A549 (cell line): ENCODE measurements around the gene BRD8. TPM values are rescaled to one million over a fixed set of nuclear protein-coding genes. Genes with fewer than 3 reads are reported as not detected.

Experiments used
- ATAC-seq, 2 experiments: fragments of 200-7000 bp in 1 of 2; fragments of >200 bp in 1 of 2; cut with Nextera tagmentation in 1 of 2; cut with Tn5 transposase in 1 of 2; 3 replicates each; pipeline versions ENCODE4 v1.8.0 to v1.9.1; 2018 to 2020; ENCODE audit warnings: mild to moderate bottlenecking in 1 of 2, moderate library complexity in 1 of 2
- CTCF ChIA-PET: fragments of 300-600 bp; sonication (Branson Sonifier 250); formaldehyde crosslinking; extraction: SDS; loops from one replicate; lab custom pipeline; 2021; ENCODE audit warnings: antibody characterized with exemption, inconsistent platforms; lab: Yijun Ruan, JAX
- POLR2A ChIA-PET: fragments of 350-600 bp; formaldehyde crosslinking; extraction: SDS; loops from one replicate; lab custom pipeline; 2021; ENCODE audit warnings: antibody characterized with exemption, inconsistent platforms; lab: Yijun Ruan, JAX
- DNase-seq, 2 experiments: peaks; one replicate each; pipeline versions ENCODE4 v3.0.0 to v3.0.0-alpha.2; 2011 to 2016; ENCODE audit warnings: low read depth in 1 of 2, low spot score in 1 of 2
- FAIRE-seq: peaks from 2 replicates; lab custom pipeline; 2011; peaks lifted over from hg19 to GRCh38; lab: Jason Lieb, UNC
- H3K27ac ChIP-seq, 2 experiments: fragments of >200 bp; sonication (Bioruptor Twin); formaldehyde crosslinking; 3 replicates each; pipeline ENCODE4 v1.5.1; 2016 to 2017
- H3K4me1 ChIP-seq: fragments of >200 bp; sonication (Bioruptor Twin); formaldehyde crosslinking; 3 replicates; pipeline ENCODE4 v1.6.1; 2016
- H3K4me2 ChIP-seq: fragments of >200 bp; sonication (Bioruptor Twin); formaldehyde crosslinking; 3 replicates; pipeline ENCODE4 v1.6.1; 2016
- H3K4me3 ChIP-seq: fragments of >200 bp; sonication (Bioruptor Twin); formaldehyde crosslinking; 3 replicates; pipeline ENCODE4 v1.5.1; 2016
- H3K9me3 ChIP-seq: fragments of >200 bp; sonication (Bioruptor Twin); formaldehyde crosslinking; 3 replicates; pipeline ENCODE4 v1.6.1; 2016
- BHLHE40 ChIP-seq: IDR thresholded peaks from 2 replicates; pipeline ENCODE4 v1.6.1; 2012; ENCODE audit warnings: low read depth, low read length, inconsistent platforms
- CBX8 ChIP-seq: fragments of 200-600 bp; sonication (generic); IDR thresholded peaks from 2 replicates; pipeline ENCODE4 v1.6.1; 2016
- CHD2 ChIP-seq: fragments of 150-350 bp; IDR thresholded peaks from 2 replicates; pipeline ENCODE4 v1.6.1; 2014; ENCODE audit warnings: low read length; ENCODE audit not compliant: partially characterized antibody
- CHD4 ChIP-seq: fragments of 200-600 bp; sonication (generic); IDR thresholded peaks from 2 replicates; pipeline ENCODE4 v1.6.1; 2016; ENCODE audit warnings: antibody characterized with exemption, mild to moderate bottlenecking, borderline replicate concordance
- EHF ChIP-seq: fragments of 250-450 bp; sonication (Bioruptor Pico); IDR thresholded peaks from 2 replicates; pipeline ENCODE4 v1.5.0; 2020; ENCODE audit warnings: mild to moderate bottlenecking
- EHMT2 ChIP-seq: fragments of 200-600 bp; sonication (generic); IDR thresholded peaks from 2 replicates; pipeline ENCODE4 v1.6.1; 2016; ENCODE audit warnings: antibody characterized with exemption, low read depth, mild to moderate bottlenecking, moderate library complexity
- FOSB ChIP-seq: fragments of 250-450 bp; sonication (Bioruptor Pico); IDR thresholded peaks from 2 replicates; pipeline ENCODE4 v1.5.0; 2020; ENCODE audit warnings: mild to moderate bottlenecking, moderate library complexity
- HES2 ChIP-seq: fragments of >200 bp; sonication (Bioruptor Twin); formaldehyde crosslinking; IDR thresholded peaks from 2 replicates; pipeline ENCODE4 v1.6.1; 2016
- HOXA7 ChIP-seq: fragments of 250-450 bp; sonication (Bioruptor Pico); IDR thresholded peaks from 2 replicates; pipeline ENCODE4 v1.5.0; 2020; ENCODE audit warnings: mild to moderate bottlenecking, moderate library complexity
- HOXB13 ChIP-seq: fragments of 250-450 bp; sonication (Bioruptor Pico); IDR thresholded peaks from 2 replicates; pipeline ENCODE4 v1.5.0; 2020; ENCODE audit warnings: low read depth, mild to moderate bottlenecking, moderate library complexity
- KDM1A ChIP-seq: fragments of 200-600 bp; sonication (generic); IDR thresholded peaks from 2 replicates; pipeline ENCODE4 v1.6.1; 2016; ENCODE audit warnings: low read depth, mild to moderate bottlenecking
- KDM5A ChIP-seq: fragments of 200-600 bp; sonication (generic); IDR thresholded peaks from 2 replicates; pipeline ENCODE4 v1.6.1; 2016; ENCODE audit warnings: antibody characterized with exemption, mild to moderate bottlenecking
- MAX ChIP-seq: IDR thresholded peaks from 2 replicates; pipeline ENCODE4 v1.6.1; 2012
- MYC ChIP-seq: IDR thresholded peaks from 2 replicates; pipeline ENCODE4 v1.6.1; 2012; ENCODE audit warnings: mild to moderate bottlenecking, inconsistent platforms, low read length, improper control_type of control experiment, borderline replicate concordance
- NFE2L2 ChIP-seq: fragments of 150-350 bp; conservative IDR thresholded peaks from 2 replicates; pipeline ENCODE4 v1.6.1; 2014; ENCODE audit warnings: low read length
- NPAS2 ChIP-seq: fragments of 250-450 bp; sonication (Bioruptor Pico); IDR thresholded peaks from 2 replicates; pipeline ENCODE4 v1.8.0; 2022; ENCODE audit warnings: mild to moderate bottlenecking, moderate library complexity, borderline replicate concordance
- PHF8 ChIP-seq: fragments of 200-600 bp; sonication (generic); IDR thresholded peaks from 2 replicates; pipeline ENCODE4 v1.6.1; 2016; ENCODE audit warnings: low read depth, mild to moderate bottlenecking, antibody characterized with exemption, moderate library complexity, borderline replicate concordance
- POLR2AphosphoS2 ChIP-seq: conservative IDR thresholded peaks from 2 replicates; pipeline ENCODE4 v1.6.1; 2012; ENCODE audit warnings: low read length, improper control_type of control experiment, inconsistent platforms
- RAD21 ChIP-seq, 2 experiments: fragments of >200 bp in 1 of 2; sonication (Bioruptor Twin) in 1 of 2; formaldehyde crosslinking in 1 of 2; IDR thresholded peaks in 1 of 2; conservative IDR thresholded peaks in 1 of 2; 2 replicates in 1 of 2; 3 replicates in 1 of 2; pipeline ENCODE4 v1.6.1; 2012 to 2018; ENCODE audit warnings: inconsistent platforms in 1 of 2
- RARB ChIP-seq: fragments of 250-450 bp; sonication (Bioruptor Pico); IDR thresholded peaks from 2 replicates; pipeline ENCODE4 v1.8.0; 2021; ENCODE audit warnings: mild to moderate bottlenecking, moderate library complexity
- RCOR1 ChIP-seq: fragments of 150-350 bp; IDR thresholded peaks from 2 replicates; pipeline ENCODE4 v1.6.1; 2014; ENCODE audit warnings: antibody characterized with exemption, low read length, low read depth
- REST ChIP-seq: fragments of 200-600 bp; sonication (generic); IDR thresholded peaks from 2 replicates; pipeline ENCODE4 v1.6.1; 2016; ENCODE audit warnings: antibody characterized with exemption, mild to moderate bottlenecking, moderate library complexity
- SREBF2 ChIP-seq: fragments of 450-650 bp; IDR thresholded peaks from 2 replicates; pipeline ENCODE4 v1.6.1; 2014; ENCODE audit warnings: mild to moderate bottlenecking, moderate library complexity
- TP53 ChIP-seq: fragments of 250-450 bp; sonication (Bioruptor Pico); IDR thresholded peaks from 2 replicates; pipeline ENCODE4 v1.5.0; 2021; ENCODE audit warnings: mild to moderate bottlenecking, moderate library complexity
- ZC3H11A ChIP-seq: fragments of 450-650 bp; IDR thresholded peaks from 2 replicates; pipeline ENCODE4 v1.6.1; 2014; ENCODE audit warnings: antibody characterized with exemption, mild to moderate bottlenecking
- ZSCAN20 ChIP-seq: fragments of 250-450 bp; sonication (Bioruptor Pico); IDR thresholded peaks from 2 replicates; pipeline ENCODE4 v1.8.0; 2022; ENCODE audit warnings: mild to moderate bottlenecking, moderate library complexity
- WGBS: methylation state at CpG from one replicate; pipeline ENCODE4 v1.1.6; 2017; ENCODE audit errors: missing lambda C conversion rate; 5-methylcytosine and 5-hydroxymethylcytosine counted together
- polyA plus RNA-seq, 4 experiments: library from polyadenylated mRNA; depleted of rRNA in 3 of 4; stranded (reverse); fragments of >200 nt; fragmentation: RNase III in 1 of 4; extraction: RNeasy Plus Mini Kit Qiagen cat#74134 plus additional on column Dnase treatment in 1 of 4; gene quantifications; 2 replicates in 3 of 4; 3 replicates in 1 of 4; pipeline ENCODE4 v1.2.3, GENCODE V29; 2011 to 2017

BRD8 gene
- polyA plus RNA-seq, 2 of the 4 experiments (the other 2 are of a cell fraction), result 65.7 to 85.8 TPM

GRCh38 chr5:138188626-138189025 is 10.2 kb upstream of the BRD8 start:
- no peak for DNase-seq
- Histone ChIP-seq H3K4me3 (no peak overlapping the region), H3K27ac (no peak overlapping the region), H3K4me2 (no peak overlapping the region), H3K9me3 (no peaks in the 10 kb centered on the region), H3K4me1 (no peaks in the 10 kb centered on the region)
- TF ChIP-seq BHLHE40, result no peak
- TF ChIP-seq NPAS2 (CRISPR knock-in tag), result no peak
- no peak for TF ChIP-seq NFE2L2
- TF ChIP-seq RCOR1, result no peak
- TF ChIP-seq KDM1A, result no peak
- no peak for TF ChIP-seq RARB (CRISPR knock-in tag)
- no peak for TF ChIP-seq MAX
- no peak for TF ChIP-seq KDM5A
- no peak for TF ChIP-seq HES2
- TF ChIP-seq CHD4, result no peak
- no peak for TF ChIP-seq CHD2
- TF ChIP-seq EHMT2, result no peak
- no peak for TF ChIP-seq ZSCAN20 (CRISPR knock-in tag)
- no peak for TF ChIP-seq RAD21 (conservative IDR thresholded peaks at IDR 0.05 in 1 of 2, IDR thresholded peaks at IDR 0.05 in 1 of 2)
- CTCF ChIA-PET, result interaction anchor here (0.6 to 3.7 kb wide), 5 partner anchors 9 to 315 kb away, joined by 3 to 23 read pairs (median 4); partner anchors contain the start of genes BRD8 and KIF20A
- POLR2A ChIA-PET, result no interaction called here
- 95% methylated on average over 3 of the region's 3 CpGs for WGBS
- no peak for ATAC-seq
- no peak for FAIRE-seq

- ATAC-seq (no peak), FAIRE-seq (no peak)
- TF ChIP-seq FOSB (no peak), ZSCAN20 (CRISPR knock-in tag) (no peak), EHMT2 (no peak), CBX8 (no peak), REST (no peak), RCOR1 (no peak), HOXA7 (CRISPR knock-in tag) (no peak), ZC3H11A (no peak), SREBF2 (no peak)
- TF ChIP-seq, all 56 proteins: peak for 0
- Histone ChIP-seq H3K27ac (no peak overlapping the region), H3K4me1 (no peaks in the 10 kb centered on the region), H3K9me3 (no peaks in the 10 kb centered on the region), H3K4me2 (no peak overlapping the region), H3K4me3 (no peak overlapping the region)
- DNase-seq, result no peak
- WGBS, result 86% methylated on average over 2 of the region's 2 CpGs
- ChIA-PET CTCF (interaction anchor here (0.7 to 3.0 kb wide), 8 partner anchors 9 to 361 kb away, joined by 3 to 16 read pairs (median 3); no protein-coding TSS in a partner anchor), POLR2A (interaction anchor here (0.5 kb wide), 1 partner anchor 96 kb away, joined by 3 read pairs; no protein-coding TSS in a partner anchor)
These were observed 7.6 kb upstream of the BRD8 start for GRCh38 chr5:138186002-138186447.

GRCh38 chr5:138182808-138183207 is 4.4 kb upstream of the BRD8 start:
- ATAC-seq (no peak), FAIRE-seq (no peak), DNase-seq (no peak)
- ChIA-PET POLR2A (interaction anchor here (0.9 kb wide), 1 partner anchor 155 kb away, joined by 3 read pairs; the partner anchor contains the start of gene FAM53C), CTCF (interaction anchor here (1.0 to 3.0 kb wide), 4 partner anchors 14 to 321 kb away, joined by 3 to 16 read pairs (median 6); partner anchors contain the start of gene KDM3B)
- WGBS, result 77% methylated on average over 6 of the region's 6 CpGs
- no peak for TF ChIP-seq BHLHE40
- no peak for TF ChIP-seq EHMT2
- no peak for TF ChIP-seq PHF8
- TF ChIP-seq KDM1A, result no peak
- no peak for TF ChIP-seq POLR2AphosphoS2
- no peak for TF ChIP-seq TP53 (CRISPR knock-in tag)
- no peak for TF ChIP-seq RAD21 (conservative IDR thresholded peaks at IDR 0.05 in 1 of 2, IDR thresholded peaks at IDR 0.05 in 1 of 2)
- TF ChIP-seq MYC, result no peak
- TF ChIP-seq HES2, result no peak
- no peak for TF ChIP-seq RARB (CRISPR knock-in tag)
- no peak for TF ChIP-seq HOXB13 (CRISPR knock-in tag)
- no peak for TF ChIP-seq EHF (CRISPR knock-in tag)
- no peak for TF ChIP-seq SREBF2
- H3K4me1 ChIP-seq, result peaks cover 8% of the 10 kb centered on the region
- H3K4me3 ChIP-seq, result no peak overlapping the region
- no peak overlapping the region for H3K4me2 ChIP-seq
- H3K9me3 ChIP-seq, result no peaks in the 10 kb centered on the region
- no peak overlapping the region for H3K27ac ChIP-seq
